ENCODE results near the gene NFATC1.

- TF ChIP-seq CTCF (IDR thresholded peaks at IDR 0.05) (no peak), POLR2AphosphoS5 (IDR thresholded peaks at IDR 0.05; ENCODE audit: insufficient read depth in 1 of 2, low read depth in 1 of 2) (no peak), POLR2A (IDR thresholded peaks at IDR 0.05) (no peak)
Measured at GRCh38 chr18:79485788-79486355, 90.1 kb downstream of the NFATC1 start.

Measured in vagina (tissue), 2 donors.